ENCODE data around the gene LRRC32. TPM values are rescaled to one million over a fixed set of nuclear protein-coding genes. Genes with fewer than 3 reads are reported as not detected.

LRRC32 gene
- total RNA-seq, 1 experiment from 2014 or later, result 43.5 TPM

- H3K4me1 ChIP-seq (ENCODE audit: low read length), result no peaks in the 10 kb centered on the region
- no peaks in the 10 kb centered on the region for H3K9me3 ChIP-seq (ENCODE audit: low read length)
- H3K4me2 ChIP-seq (ENCODE audit: low read depth, low read length, poor library complexity, severe bottlenecking), result no peak overlapping the region
- H3K27ac ChIP-seq (ENCODE audit: low read length), result no peak overlapping the region
- H4K20me1 ChIP-seq (ENCODE audit: insufficient read depth, low read depth, low read length), result no peaks in the 10 kb centered on the region
- no peaks in the 10 kb centered on the region for H3K79me2 ChIP-seq (ENCODE audit: low read length)
- no peaks in the 10 kb centered on the region for H3K36me3 ChIP-seq (ENCODE audit: insufficient read depth, low read length)
- no peak overlapping the region for H2AFZ ChIP-seq (ENCODE audit: low read length)
- no peaks in the 10 kb centered on the region for H3K27me3 ChIP-seq (ENCODE audit: low read length)
- H3K9ac ChIP-seq (ENCODE audit: low read length), result no peak overlapping the region
- H3K9me2 ChIP-seq (replicated peaks; ENCODE audit: insufficient read depth, low read length), result no peaks in the 10 kb centered on the region
- no peak overlapping the region for H3K4me3 ChIP-seq (ENCODE audit: low read length)
- no peak for DNase-seq
Measured at GRCh38 chr11:76712125-76712524, 41.6 kb upstream of the LRRC32 start.

DNA sequence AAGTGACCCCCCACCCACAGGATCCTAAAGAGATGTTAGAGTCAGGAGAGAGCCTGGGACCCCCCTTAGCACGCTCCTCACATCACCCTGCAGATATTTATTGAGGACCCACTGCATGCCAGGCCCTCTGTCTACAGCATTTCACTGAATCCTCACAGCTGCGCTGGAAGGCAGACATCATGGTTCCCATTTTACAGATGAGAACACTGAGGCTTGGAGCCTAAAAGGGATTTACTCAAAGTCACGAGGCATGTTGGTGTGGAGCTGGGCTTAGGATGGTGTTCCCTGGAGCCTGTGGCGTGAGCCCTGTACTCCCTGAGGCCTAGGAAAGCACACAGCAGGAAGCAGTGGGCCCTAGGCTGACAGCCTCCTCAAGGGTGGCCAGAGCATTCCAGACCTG is 39.2 kb upstream of the LRRC32 start:
- Histone ChIP-seq H3K4me2 (ENCODE audit: low read depth, low read length, poor library complexity, severe bottlenecking) (no peak overlapping the region), H3K79me2 (ENCODE audit: low read length) (no peaks in the 10 kb centered on the region), H2AFZ (ENCODE audit: low read length) (no peak overlapping the region), H3K9me2 (replicated peaks; ENCODE audit: insufficient read depth, low read length) (no peaks in the 10 kb centered on the region), H3K9ac (ENCODE audit: low read length) (no peak overlapping the region), H3K27me3 (ENCODE audit: low read length) (no peaks in the 10 kb centered on the region), H3K27ac (ENCODE audit: low read length) (no peak overlapping the region), H3K9me3 (ENCODE audit: low read length) (no peaks in the 10 kb centered on the region), H3K4me1 (ENCODE audit: low read length) (no peaks in the 10 kb centered on the region), H3K4me3 (ENCODE audit: low read length) (no peak overlapping the region), H4K20me1 (ENCODE audit: insufficient read depth, low read depth, low read length) (no peaks in the 10 kb centered on the region), H3K36me3 (ENCODE audit: insufficient read depth, low read length) (no peaks in the 10 kb centered on the region)
- DNase-seq, result no peak

DNA sequence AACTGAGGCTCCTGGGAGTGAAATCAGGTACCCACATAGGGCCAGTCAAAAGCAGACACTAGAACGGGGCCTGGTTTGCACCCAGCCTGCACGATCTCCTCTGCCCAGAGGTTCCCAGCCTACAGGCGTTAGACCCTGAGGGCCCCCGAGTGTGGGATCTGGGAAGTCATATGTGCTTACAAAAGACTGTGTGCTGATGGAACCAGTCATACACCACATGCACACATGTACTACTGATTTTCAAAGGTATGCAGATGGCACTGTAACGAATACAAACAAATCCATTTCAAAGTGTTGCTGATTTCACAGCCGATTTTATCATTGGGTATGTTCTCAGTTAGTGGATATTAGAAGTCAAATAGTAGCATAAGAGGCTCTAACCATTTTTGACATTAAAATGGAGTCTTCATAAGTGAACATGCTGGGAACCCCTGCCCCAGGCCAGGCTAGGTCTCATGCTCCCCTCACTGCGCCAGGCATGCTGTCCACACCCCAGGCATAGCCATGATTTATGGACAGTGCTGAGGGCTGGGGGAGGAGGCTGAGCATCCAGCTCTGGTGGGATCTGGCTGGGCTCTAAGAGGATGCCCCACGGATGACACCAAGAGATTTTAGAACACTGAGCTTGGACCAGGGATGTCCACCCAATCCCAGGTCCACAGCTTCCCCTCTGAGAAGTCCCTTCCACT is 38.6 kb upstream of the LRRC32 start:
- Histone ChIP-seq H3K4me1 (ENCODE audit: low read length) (no peaks in the 10 kb centered on the region), H3K79me2 (ENCODE audit: low read length) (no peaks in the 10 kb centered on the region), H3K9ac (ENCODE audit: low read length) (no peak overlapping the region), H3K4me3 (ENCODE audit: low read length) (no peak overlapping the region), H3K9me3 (ENCODE audit: low read length) (no peaks in the 10 kb centered on the region), H3K9me2 (replicated peaks; ENCODE audit: insufficient read depth, low read length) (no peaks in the 10 kb centered on the region), H3K27me3 (ENCODE audit: low read length) (no peaks in the 10 kb centered on the region), H3K4me2 (ENCODE audit: low read depth, low read length, poor library complexity, severe bottlenecking) (no peak overlapping the region), H3K36me3 (ENCODE audit: insufficient read depth, low read length) (no peaks in the 10 kb centered on the region), H2AFZ (ENCODE audit: low read length) (no peak overlapping the region), H3K27ac (ENCODE audit: low read length) (no peak overlapping the region), H4K20me1 (ENCODE audit: insufficient read depth, low read depth, low read length) (no peaks in the 10 kb centered on the region)
- DNase-seq, result no peak

GRCh38 chr11:76707293-76707825 is 36.8 kb upstream of the LRRC32 start:
- H3K4me2 ChIP-seq (ENCODE audit: low read depth, low read length, poor library complexity, severe bottlenecking), result no peak overlapping the region
- H3K9me2 ChIP-seq (replicated peaks; ENCODE audit: insufficient read depth, low read length), result no peaks in the 10 kb centered on the region
- H3K36me3 ChIP-seq (ENCODE audit: insufficient read depth, low read length), result no peaks in the 10 kb centered on the region
- H3K9ac ChIP-seq (ENCODE audit: low read length), result no peak overlapping the region
- no peak overlapping the region for H3K27ac ChIP-seq (ENCODE audit: low read length)
- no peaks in the 10 kb centered on the region for H3K4me1 ChIP-seq (ENCODE audit: low read length)
- H3K9me3 ChIP-seq (ENCODE audit: low read length), result no peaks in the 10 kb centered on the region
- no peak overlapping the region for H2AFZ ChIP-seq (ENCODE audit: low read length)
- no peak for DNase-seq
- H3K79me2 ChIP-seq (ENCODE audit: low read length), result no peaks in the 10 kb centered on the region
- no peaks in the 10 kb centered on the region for H4K20me1 ChIP-seq (ENCODE audit: insufficient read depth, low read depth, low read length)
- H3K4me3 ChIP-seq (ENCODE audit: low read length), result no peak overlapping the region
- H3K27me3 ChIP-seq (ENCODE audit: low read length), result no peaks in the 10 kb centered on the region

DNA sequence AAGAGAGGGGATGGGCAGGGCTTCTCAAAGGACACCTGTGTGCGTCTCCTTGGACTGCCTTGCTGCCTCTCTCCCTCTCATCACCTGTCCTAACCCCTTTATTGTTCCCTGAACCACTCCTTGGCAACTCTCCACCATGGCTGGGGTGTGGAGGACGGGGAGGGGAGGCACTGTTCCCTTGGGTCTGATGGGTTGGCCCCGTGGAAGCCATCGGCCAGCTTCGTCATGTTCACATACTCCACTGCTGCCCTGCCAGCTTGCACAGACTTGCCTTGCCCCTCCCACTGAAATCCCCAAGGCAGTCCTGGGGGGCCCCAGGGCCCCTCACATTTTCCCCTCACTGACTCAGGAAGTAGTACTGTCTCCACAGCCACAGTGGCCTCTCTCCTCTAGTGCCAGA is 36.1 kb upstream of the LRRC32 start:
- Histone ChIP-seq H3K36me3 (ENCODE audit: insufficient read depth, low read length) (no peaks in the 10 kb centered on the region), H3K9ac (ENCODE audit: low read length) (no peak overlapping the region), H3K4me1 (ENCODE audit: low read length) (no peaks in the 10 kb centered on the region), H2AFZ (ENCODE audit: low read length) (no peak overlapping the region), H3K79me2 (ENCODE audit: low read length) (no peaks in the 10 kb centered on the region), H3K9me3 (ENCODE audit: low read length) (no peaks in the 10 kb centered on the region), H3K9me2 (replicated peaks; ENCODE audit: insufficient read depth, low read length) (no peaks in the 10 kb centered on the region), H3K27me3 (ENCODE audit: low read length) (no peaks in the 10 kb centered on the region), H3K27ac (ENCODE audit: low read length) (no peak overlapping the region), H4K20me1 (ENCODE audit: insufficient read depth, low read depth, low read length) (no peaks in the 10 kb centered on the region), H3K4me2 (ENCODE audit: low read depth, low read length, poor library complexity, severe bottlenecking) (no peak overlapping the region), H3K4me3 (ENCODE audit: low read length) (no peak overlapping the region)
- no peak for DNase-seq

GRCh38 chr11:76705826-76706225 is 35.3 kb upstream of the LRRC32 start:
- Histone ChIP-seq H3K9ac (ENCODE audit: low read length) (no peak overlapping the region), H3K79me2 (ENCODE audit: low read length) (no peaks in the 10 kb centered on the region), H3K9me3 (ENCODE audit: low read length) (no peaks in the 10 kb centered on the region), H3K36me3 (ENCODE audit: insufficient read depth, low read length) (no peaks in the 10 kb centered on the region), H4K20me1 (ENCODE audit: insufficient read depth, low read depth, low read length) (no peaks in the 10 kb centered on the region), H2AFZ (ENCODE audit: low read length) (no peak overlapping the region), H3K4me2 (ENCODE audit: low read depth, low read length, poor library complexity, severe bottlenecking) (no peak overlapping the region), H3K27me3 (ENCODE audit: low read length) (no peaks in the 10 kb centered on the region), H3K4me3 (ENCODE audit: low read length) (no peak overlapping the region), H3K4me1 (ENCODE audit: low read length) (no peaks in the 10 kb centered on the region), H3K9me2 (replicated peaks; ENCODE audit: insufficient read depth, low read length) (no peaks in the 10 kb centered on the region), H3K27ac (ENCODE audit: low read length) (no peak overlapping the region)
- DNase-seq, result no peak

DNA sequence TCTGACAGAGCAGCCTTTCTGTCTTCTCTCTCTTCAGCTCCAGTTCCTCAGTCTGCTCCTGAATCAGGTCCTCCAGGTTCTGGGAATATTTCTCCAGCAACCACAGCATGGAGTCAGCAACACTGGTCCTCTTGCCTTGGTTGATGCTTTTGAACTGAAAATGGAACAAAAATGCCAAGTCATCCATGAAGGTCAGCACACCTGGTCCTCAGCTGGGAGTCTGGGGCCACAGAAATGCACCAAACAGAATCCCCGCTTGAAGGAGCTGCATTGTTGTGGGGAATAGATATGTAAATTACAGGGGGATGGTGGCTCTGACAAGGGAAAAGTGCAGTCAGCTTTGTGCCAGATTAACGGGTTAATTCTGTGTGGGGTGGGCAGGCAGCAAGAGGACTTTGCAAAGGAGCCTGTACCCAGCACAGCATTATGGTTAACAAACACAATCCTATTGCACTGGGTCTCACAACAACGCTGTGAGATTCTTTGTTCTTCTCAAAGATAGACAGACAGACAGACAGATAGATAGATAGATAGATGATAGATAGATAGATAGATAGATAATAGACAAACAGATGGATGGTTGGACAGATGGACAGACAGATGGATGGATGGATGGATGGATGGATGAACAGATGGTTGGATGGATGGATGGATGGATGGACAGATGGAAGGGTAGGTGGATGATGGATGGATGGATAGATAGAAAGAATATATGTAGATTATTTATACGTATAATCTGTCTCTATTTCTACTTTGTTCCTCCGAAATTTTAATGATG is 33.8 kb upstream of the LRRC32 start:
- Histone ChIP-seq H3K9me2 (replicated peaks; ENCODE audit: insufficient read depth, low read length) (no peaks in the 10 kb centered on the region), H4K20me1 (ENCODE audit: insufficient read depth, low read depth, low read length) (no peaks in the 10 kb centered on the region), H3K9me3 (ENCODE audit: low read length) (no peaks in the 10 kb centered on the region), H3K4me3 (ENCODE audit: low read length) (no peak overlapping the region), H3K27me3 (ENCODE audit: low read length) (no peaks in the 10 kb centered on the region), H3K27ac (ENCODE audit: low read length) (no peak overlapping the region), H2AFZ (ENCODE audit: low read length) (no peak overlapping the region), H3K4me2 (ENCODE audit: low read depth, low read length, poor library complexity, severe bottlenecking) (no peak overlapping the region), H3K36me3 (ENCODE audit: insufficient read depth, low read length) (no peaks in the 10 kb centered on the region), H3K9ac (ENCODE audit: low read length) (no peak overlapping the region), H3K79me2 (ENCODE audit: low read length) (no peaks in the 10 kb centered on the region), H3K4me1 (ENCODE audit: low read length) (no peaks in the 10 kb centered on the region)
- DNase-seq, result no peak

DNA sequence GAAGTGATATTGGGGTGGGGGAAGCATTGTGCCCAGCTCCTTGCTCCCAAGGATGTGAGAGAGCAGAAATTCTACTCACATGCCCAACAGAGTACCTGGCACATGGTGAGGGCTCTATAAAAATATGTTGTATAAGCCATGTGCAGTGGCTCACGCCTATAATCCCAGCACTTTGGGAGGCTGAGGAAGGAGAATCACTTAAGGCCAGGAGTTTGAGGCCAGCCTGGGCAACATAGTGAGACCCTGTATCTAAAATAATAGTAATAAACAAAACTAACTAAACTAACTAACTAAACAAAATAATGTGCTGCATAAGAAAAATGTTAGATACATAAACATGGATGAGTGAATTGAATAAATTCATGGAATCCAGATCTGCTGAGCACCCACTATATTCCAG is 33.2 kb upstream of the LRRC32 start:
- Histone ChIP-seq H3K36me3 (ENCODE audit: insufficient read depth, low read length) (no peaks in the 10 kb centered on the region), H3K9me3 (ENCODE audit: low read length) (no peaks in the 10 kb centered on the region), H3K9me2 (replicated peaks; ENCODE audit: insufficient read depth, low read length) (no peaks in the 10 kb centered on the region), H3K4me2 (ENCODE audit: low read depth, low read length, poor library complexity, severe bottlenecking) (no peak overlapping the region), H3K79me2 (ENCODE audit: low read length) (no peaks in the 10 kb centered on the region), H3K4me1 (ENCODE audit: low read length) (no peaks in the 10 kb centered on the region), H4K20me1 (ENCODE audit: insufficient read depth, low read depth, low read length) (no peaks in the 10 kb centered on the region), H2AFZ (ENCODE audit: low read length) (no peak overlapping the region), H3K4me3 (ENCODE audit: low read length) (no peak overlapping the region), H3K27me3 (ENCODE audit: low read length) (no peaks in the 10 kb centered on the region), H3K9ac (ENCODE audit: low read length) (no peak overlapping the region), H3K27ac (ENCODE audit: low read length) (no peak overlapping the region)
- DNase-seq, result no peak
